Left ventricle myocardium inferior (tissue), 1 donor: ENCODE results near the gene ZBTB49. TPM values are rescaled to one million over a fixed set of nuclear protein-coding genes. Genes with fewer than 3 reads are reported as not detected.
"Not testable (repeated sequence)": the region's sequence is repeated elsewhere in the genome, so short reads cannot be mapped to it uniquely, and the experiment has no call there.

ENCODE experiments used
- DNase-seq: peaks from one replicate; pipeline ENCODE4 v3.0.0-alpha.2; 2020
- H3K27ac ChIP-seq: fragments of 200-600 bp; replicated peaks from 2 replicates; pipeline ENCODE4 v1.8.0; 2021
- H3K27me3 ChIP-seq: fragments of 200-600 bp; 2 replicates; pipeline ENCODE4 v1.8.0; 2021; ENCODE audit warnings: low read depth
- H3K36me3 ChIP-seq: fragments of 200-600 bp; 2 replicates; pipeline ENCODE4 v1.8.0; 2021
- H3K4me1 ChIP-seq: fragments of 200-600 bp; 2 replicates; pipeline ENCODE4 v1.8.0; 2021
- H3K4me3 ChIP-seq: fragments of 200-600 bp; 2 replicates; pipeline ENCODE4 v1.8.0; 2021; ENCODE audit warnings: mild to moderate bottlenecking, moderate library complexity
- H3K9me3 ChIP-seq: fragments of 200-600 bp; replicated peaks from 2 replicates; pipeline ENCODE4 v1.8.0; 2021
- intact Hi-C: fragments of 100-400 bp; cut with micrococcal nuclease; formaldehyde crosslinking; loops from one replicate; pipeline ENCODE4 v1.11.0; 2022
- total RNA-seq: library from RNA; stranded (reverse); fragmentation: NEBNext Ultra II Directional; extraction: Animal tissue kit (Norgen Biotek cat#: 25700); gene quantifications from one replicate; pipeline ENCODE4 v1.2.1, GENCODE V29; 2021
- TF ChIP-seq, protein P1 (sequence below): fragments of 200-600 bp; IDR thresholded peaks from 2 replicates; pipeline ENCODE4 v1.8.0; 2021; ENCODE audit warnings: antibody characterized with exemption, mild to moderate bottlenecking, borderline replicate concordance
- donor health status: DM: no; HTN: yes; CAD: no; lungs with severe emphysema.

Gene ZBTB49
- total RNA-seq, 1 donor from 2014 or later, result 1.9 TPM

DNA sequence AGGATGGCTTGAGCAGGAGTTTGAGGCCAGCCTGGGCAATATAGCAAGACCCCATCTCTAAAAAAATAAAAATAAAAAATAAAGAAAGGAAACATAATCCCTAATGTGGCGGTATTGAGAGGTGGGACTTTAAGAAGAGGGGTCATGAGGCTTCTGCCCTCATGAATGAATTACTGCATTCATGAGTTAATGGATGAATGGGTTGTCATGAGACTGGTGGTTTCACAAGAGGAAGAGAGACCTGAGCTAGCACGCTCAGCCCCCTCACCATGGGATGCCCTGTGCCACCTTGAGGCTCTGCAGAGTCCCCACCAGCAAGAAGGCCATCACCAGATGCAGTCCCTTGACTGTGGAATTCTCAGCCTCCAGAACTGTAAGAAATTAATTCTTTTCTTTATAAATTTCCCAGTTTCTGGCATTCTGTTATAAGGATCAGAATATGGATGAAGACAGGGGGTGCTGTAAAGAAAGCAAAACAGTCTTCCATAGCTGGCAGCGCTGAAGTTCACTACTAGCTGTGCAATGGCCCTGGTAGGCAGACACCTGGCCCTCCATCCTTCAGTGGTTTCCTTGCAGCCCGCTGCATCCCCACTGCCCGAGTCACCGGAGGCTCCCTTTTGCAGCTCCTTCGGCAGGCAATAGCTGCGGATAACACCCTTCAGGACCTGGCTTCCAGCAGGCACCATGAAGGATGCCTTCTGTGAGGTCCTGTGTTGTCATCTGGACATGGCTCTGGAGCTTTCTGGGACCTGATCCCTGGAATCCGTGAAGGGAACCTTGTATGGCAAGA, 52.0 kb downstream of the ZBTB49 start:
- DNase-seq, result no peak
- Histone ChIP-seq H3K9me3 (no peaks in the 10 kb centered on the region), H3K36me3 (no peaks in the 10 kb centered on the region), H3K4me1 (peaks cover 12% of the 10 kb centered on the region), H3K4me3 (no peak overlapping the region), H3K27ac (no peak overlapping the region), H3K27me3 (peaks cover 33% of the 10 kb centered on the region)
- intact Hi-C loops, result no loop called here
- TF ChIP-seq, protein P1, sequence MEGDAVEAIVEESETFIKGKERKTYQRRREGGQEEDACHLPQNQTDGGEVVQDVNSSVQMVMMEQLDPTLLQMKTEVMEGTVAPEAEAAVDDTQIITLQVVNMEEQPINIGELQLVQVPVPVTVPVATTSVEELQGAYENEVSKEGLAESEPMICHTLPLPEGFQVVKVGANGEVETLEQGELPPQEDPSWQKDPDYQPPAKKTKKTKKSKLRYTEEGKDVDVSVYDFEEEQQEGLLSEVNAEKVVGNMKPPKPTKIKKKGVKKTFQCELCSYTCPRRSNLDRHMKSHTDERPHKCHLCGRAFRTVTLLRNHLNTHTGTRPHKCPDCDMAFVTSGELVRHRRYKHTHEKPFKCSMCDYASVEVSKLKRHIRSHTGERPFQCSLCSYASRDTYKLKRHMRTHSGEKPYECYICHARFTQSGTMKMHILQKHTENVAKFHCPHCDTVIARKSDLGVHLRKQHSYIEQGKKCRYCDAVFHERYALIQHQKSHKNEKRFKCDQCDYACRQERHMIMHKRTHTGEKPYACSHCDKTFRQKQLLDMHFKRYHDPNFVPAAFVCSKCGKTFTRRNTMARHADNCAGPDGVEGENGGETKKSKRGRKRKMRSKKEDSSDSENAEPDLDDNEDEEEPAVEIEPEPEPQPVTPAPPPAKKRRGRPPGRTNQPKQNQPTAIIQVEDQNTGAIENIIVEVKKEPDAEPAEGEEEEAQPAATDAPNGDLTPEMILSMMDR, result no peak

DNA sequence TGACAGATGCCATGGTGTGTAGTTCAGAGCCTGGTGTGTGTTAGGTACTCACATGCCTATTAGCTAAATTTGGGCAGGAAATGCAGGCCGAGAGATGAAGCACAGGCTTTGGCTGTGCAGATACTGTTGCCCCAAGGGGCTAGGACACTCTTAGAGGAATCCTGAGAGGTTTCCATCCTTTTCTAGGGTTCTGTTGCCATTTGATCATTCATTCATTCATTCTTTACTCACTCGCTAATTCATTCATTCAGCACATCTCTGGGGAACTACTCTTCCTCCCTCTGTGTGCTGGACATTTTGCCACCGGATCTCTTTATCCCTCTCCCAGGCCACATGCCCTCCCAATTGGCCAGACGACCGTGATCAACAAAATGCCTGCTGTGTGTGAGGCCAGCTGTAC, 53.0 kb downstream of the ZBTB49 start:
- no peaks in the 10 kb centered on the region for H3K9me3 ChIP-seq
- TF ChIP-seq, protein P1, result no peak
- H3K4me1 ChIP-seq, result peaks cover 12% of the 10 kb centered on the region
- H3K4me3 ChIP-seq, result no peak overlapping the region
- H3K27me3 ChIP-seq, result peaks cover 29% of the 10 kb centered on the region
- intact Hi-C loops, result no loop called here
- no peak overlapping the region for H3K27ac ChIP-seq
- DNase-seq, result no peak
- H3K36me3 ChIP-seq, result no peaks in the 10 kb centered on the region

DNA sequence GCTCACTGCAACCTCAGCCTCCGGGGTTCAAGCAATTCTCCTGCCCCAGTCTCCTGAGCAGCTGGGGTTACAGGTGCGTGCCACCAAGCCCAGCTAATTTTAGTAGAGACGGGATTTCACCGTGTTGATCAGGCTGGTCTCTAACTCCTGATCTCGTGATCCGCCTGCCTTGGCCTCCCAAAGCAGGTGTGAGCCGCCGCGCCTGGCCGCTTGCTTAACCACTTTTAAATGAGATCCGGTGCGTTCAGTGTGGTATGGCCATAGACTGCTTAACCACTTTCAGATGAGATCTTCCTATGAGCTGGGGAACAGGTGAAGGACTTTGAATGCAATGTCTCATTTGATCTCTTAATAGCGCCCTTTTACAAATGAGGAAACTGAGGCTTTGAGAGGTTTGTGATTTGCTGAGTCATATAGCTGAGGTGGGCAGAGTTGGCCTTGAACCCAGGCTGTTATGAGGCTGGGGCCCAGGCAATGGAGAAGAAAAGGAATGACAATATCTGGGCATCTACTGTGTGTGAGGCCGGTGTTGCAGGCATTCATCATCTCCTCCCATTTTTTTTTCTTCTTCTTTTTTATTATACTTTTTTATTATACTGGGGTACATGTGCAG, 55.0 kb downstream of the ZBTB49 start:
- H3K4me3 ChIP-seq, result no peak overlapping the region
- TF ChIP-seq, protein P1, result no peak
- intact Hi-C loops, result no loop called here
- no peak overlapping the region for H3K27ac ChIP-seq
- no peak for DNase-seq
- H3K36me3 ChIP-seq, result no peaks in the 10 kb centered on the region
- peaks cover 1% of the 10 kb centered on the region for H3K4me1 ChIP-seq
- H3K27me3 ChIP-seq, result peaks cover 37% of the 10 kb centered on the region
- H3K9me3 ChIP-seq, result no peaks in the 10 kb centered on the region

DNA sequence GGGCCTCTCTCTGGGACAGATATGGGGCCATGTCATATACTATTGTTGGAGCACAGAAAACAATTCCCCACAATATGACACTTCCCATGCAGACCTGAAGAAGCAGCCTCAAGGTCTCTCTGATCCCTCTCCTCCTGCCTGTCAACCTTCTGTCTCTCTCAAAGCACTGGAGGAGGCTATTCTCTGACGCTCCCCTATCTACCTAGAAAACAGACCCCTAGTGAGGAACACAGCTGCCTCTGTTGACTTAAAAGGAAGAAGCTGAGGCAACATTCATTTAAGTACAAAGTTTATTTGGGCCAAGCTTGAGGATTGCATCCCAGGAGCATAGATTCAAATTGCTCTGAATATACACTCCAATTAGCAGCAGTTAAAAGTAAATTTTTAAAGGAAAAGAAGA, 57.5 kb downstream of the ZBTB49 start:
- H3K4me1 ChIP-seq, result no peaks in the 10 kb centered on the region
- no peak for DNase-seq
- H3K9me3 ChIP-seq, result no peaks in the 10 kb centered on the region
- intact Hi-C loops, result no loop called here
- H3K36me3 ChIP-seq, result no peaks in the 10 kb centered on the region
- TF ChIP-seq, protein P1, result no peak
- H3K27me3 ChIP-seq, result peaks cover 36% of the 10 kb centered on the region
- no peak overlapping the region for H3K27ac ChIP-seq
- H3K4me3 ChIP-seq, result no peak overlapping the region

DNA sequence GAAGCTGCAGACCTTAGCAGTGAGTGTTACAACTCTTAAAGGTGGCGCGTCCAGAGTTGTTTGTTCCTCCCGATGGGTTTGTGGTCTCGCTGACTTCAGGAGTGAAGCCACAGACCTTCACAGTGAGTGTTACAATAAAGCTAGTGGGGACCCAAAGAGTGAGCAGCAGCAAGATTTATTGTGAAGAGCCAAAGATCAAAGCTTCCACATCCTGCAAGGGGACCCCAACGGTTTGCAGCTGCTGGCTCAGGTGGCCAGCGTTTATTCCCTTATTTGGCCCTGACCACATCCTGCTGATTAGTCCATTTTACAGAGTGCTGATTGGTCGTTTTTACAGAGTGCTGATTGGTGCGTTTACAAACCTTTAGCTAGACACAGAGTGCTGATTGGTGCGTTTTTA, 58.5 kb downstream of the ZBTB49 start:
- intact Hi-C loops, DNase-seq, H3K36me3 ChIP-seq, H3K27ac ChIP-seq, H3K4me3 ChIP-seq, H3K4me1 ChIP-seq, H3K9me3 ChIP-seq: not testable (repeated sequence)
- peaks cover 32% of the 10 kb centered on the region for H3K27me3 ChIP-seq

DNA sequence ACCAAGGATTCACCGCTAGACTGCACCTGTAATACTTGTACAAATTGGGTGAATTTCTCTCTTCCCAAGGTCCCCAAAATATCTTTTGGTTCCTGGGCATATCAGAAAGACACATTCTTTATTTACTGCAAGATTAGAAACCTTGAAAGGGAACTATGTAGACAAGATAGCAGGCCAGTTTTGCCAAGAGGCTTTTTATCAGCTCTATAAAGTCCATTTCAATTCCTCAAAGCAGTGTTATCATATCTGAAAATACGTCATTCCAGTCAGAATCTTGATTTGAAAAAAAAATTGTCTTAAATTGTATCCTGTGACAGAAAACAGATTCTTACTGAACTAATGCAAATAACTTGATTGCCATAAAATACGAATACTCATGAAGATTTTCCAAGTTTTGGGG, 59.8 kb downstream of the ZBTB49 start:
- H3K4me3 ChIP-seq, result no peak overlapping the region
- intact Hi-C loops, result no loop called here
- peaks cover 32% of the 10 kb centered on the region for H3K27me3 ChIP-seq
- H3K4me1 ChIP-seq, result no peaks in the 10 kb centered on the region
- no peaks in the 10 kb centered on the region for H3K36me3 ChIP-seq
- TF ChIP-seq, protein P1, result no peak
- H3K27ac ChIP-seq, result no peak overlapping the region
- no peaks in the 10 kb centered on the region for H3K9me3 ChIP-seq
- no peak for DNase-seq
